Kidney epithelial cell (primary cell): Measurements from ENCODE around the gene CD4. TPM values are rescaled to one million over a fixed set of nuclear protein-coding genes. Genes with fewer than 3 reads are reported as not detected.

Source experiments
- DNase-seq: peaks from one replicate; pipeline ENCODE4 v3.0.0-alpha.2; 2010; ENCODE audit warnings: low read depth
- H3K27me3 ChIP-seq: 2 replicates; pipeline ENCODE4 v1.6.0; 2011; ENCODE audit warnings: low read length; ENCODE audit not compliant: control insufficient read depth, insufficient read depth
- H3K36me3 ChIP-seq: 2 replicates; pipeline ENCODE4 v1.5.1; 2011; ENCODE audit warnings: low read length; ENCODE audit not compliant: control insufficient read depth, insufficient read depth
- H3K4me3 ChIP-seq: 2 replicates; pipeline ENCODE4 v1.5.1; 2011; ENCODE audit warnings: low read depth, mild to moderate bottlenecking, control low read depth, low read length
- total RNA-seq: library from RNA; depleted of rRNA; stranded (reverse); fragments of >200 nt; gene quantifications from 2 replicates; pipeline ENCODE4 v1.2.3, GENCODE V29; 2015
- TF ChIP-seq, protein P1 (sequence below): IDR thresholded peaks from 2 replicates; pipeline ENCODE4 v1.5.1; 2011; ENCODE audit warnings: mild to moderate bottlenecking, moderate library complexity, low read length, control low read depth, inconsistent platforms; ENCODE audit not compliant: insufficient read depth, poor library complexity, severe bottlenecking

CD4 gene
- total RNA-seq, 1 donor from 2014 or later: 0.08 TPM

DNA sequence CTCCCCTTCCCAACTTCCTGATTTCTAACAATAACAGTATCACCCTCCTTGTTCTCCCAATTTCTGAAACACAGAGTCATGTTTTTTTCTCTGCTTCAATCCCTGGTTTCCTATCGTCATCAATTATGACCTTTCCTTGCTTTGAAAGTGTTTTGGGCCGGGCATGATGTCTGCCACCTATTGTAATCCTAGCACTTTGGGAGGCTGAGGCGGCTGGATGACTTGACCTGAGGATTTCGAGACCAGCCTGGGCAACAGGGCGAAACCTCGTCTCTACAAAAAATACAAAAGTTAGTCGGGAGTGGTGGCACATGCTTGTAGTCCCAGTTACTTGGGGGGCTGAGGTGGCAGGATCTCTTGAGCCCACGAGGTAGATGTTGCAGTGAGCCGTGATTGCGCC is 19.7 kb downstream of the CD4 start:
- H3K27me3 ChIP-seq: peaks cover 3% of the 10 kb centered on the region
- TF ChIP-seq, protein P1, sequence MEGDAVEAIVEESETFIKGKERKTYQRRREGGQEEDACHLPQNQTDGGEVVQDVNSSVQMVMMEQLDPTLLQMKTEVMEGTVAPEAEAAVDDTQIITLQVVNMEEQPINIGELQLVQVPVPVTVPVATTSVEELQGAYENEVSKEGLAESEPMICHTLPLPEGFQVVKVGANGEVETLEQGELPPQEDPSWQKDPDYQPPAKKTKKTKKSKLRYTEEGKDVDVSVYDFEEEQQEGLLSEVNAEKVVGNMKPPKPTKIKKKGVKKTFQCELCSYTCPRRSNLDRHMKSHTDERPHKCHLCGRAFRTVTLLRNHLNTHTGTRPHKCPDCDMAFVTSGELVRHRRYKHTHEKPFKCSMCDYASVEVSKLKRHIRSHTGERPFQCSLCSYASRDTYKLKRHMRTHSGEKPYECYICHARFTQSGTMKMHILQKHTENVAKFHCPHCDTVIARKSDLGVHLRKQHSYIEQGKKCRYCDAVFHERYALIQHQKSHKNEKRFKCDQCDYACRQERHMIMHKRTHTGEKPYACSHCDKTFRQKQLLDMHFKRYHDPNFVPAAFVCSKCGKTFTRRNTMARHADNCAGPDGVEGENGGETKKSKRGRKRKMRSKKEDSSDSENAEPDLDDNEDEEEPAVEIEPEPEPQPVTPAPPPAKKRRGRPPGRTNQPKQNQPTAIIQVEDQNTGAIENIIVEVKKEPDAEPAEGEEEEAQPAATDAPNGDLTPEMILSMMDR: no peak
- no peaks in the 10 kb centered on the region for H3K36me3 ChIP-seq
- no peak overlapping the region for H3K4me3 ChIP-seq
- DNase-seq: no peak

- DNase-seq: no peak
- TF ChIP-seq, protein P1: no peak
- H3K36me3 ChIP-seq: no peaks in the 10 kb centered on the region
Measured at GRCh38 chr12:6810758-6811157, 21.4 kb downstream of the CD4 start.

GRCh38 chr12:6813363-6813762 is 24.0 kb downstream of the CD4 start:
- no peak overlapping the region for H3K4me3 ChIP-seq
- H3K36me3 ChIP-seq: no peaks in the 10 kb centered on the region
- TF ChIP-seq, protein P1: no peak
- H3K27me3 ChIP-seq: peaks cover 9% of the 10 kb centered on the region
- DNase-seq: no peak

More at GRCh38 chr12:6810758-6811157, 21.4 kb downstream of the CD4 start:
- H3K27me3 ChIP-seq: peaks cover 9% of the 10 kb centered on the region
- no peak overlapping the region for H3K4me3 ChIP-seq

DNA sequence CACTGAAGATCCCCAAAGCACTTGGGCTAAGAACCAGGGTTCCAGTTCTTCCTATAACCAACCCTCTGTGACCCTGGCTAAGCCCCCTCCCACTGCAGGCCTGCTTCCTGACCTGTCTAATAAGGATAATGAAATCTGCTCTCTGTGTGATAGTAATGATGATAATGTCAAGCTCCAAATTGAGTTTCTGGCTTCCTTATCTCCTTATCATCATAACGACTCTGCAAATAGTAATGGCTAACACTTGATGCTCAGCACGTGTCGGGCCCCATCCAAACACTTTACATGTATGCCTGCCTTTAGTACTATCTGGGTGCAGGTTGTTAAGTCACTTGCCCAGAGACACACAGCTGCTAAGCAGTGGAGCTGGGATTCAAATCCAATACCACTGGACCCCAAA is 27.3 kb downstream of the CD4 start:
- no peak for DNase-seq
- Histone ChIP-seq H3K4me3 (no peak overlapping the region), H3K27me3 (peaks cover 9% of the 10 kb centered on the region), H3K36me3 (no peaks in the 10 kb centered on the region)
- TF ChIP-seq, protein P1: no peak

DNA sequence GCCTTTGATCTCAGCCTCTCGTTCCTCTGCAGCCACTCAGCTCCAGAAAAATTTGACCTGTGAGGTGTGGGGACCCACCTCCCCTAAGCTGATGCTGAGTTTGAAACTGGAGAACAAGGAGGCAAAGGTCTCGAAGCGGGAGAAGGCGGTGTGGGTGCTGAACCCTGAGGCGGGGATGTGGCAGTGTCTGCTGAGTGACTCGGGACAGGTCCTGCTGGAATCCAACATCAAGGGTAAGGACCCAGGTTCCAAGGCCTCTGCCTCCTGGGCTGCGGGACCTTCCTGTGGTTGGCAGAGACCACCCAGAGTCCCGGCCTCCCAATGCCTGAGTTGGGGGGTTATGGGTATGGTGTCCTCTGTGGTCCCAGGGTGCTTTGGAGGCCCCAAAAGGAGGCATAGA is 27.8 kb downstream of the CD4 start:
- no peaks in the 10 kb centered on the region for H3K36me3 ChIP-seq
- TF ChIP-seq, protein P1: no peak
- DNase-seq: no peak
- no peak overlapping the region for H3K4me3 ChIP-seq
- H3K27me3 ChIP-seq: peaks cover 14% of the 10 kb centered on the region

GRCh38 chr12:6817662-6818157 is 28.4 kb downstream of the CD4 start:
- H3K27me3 ChIP-seq: peaks cover 20% of the 10 kb centered on the region
- no peak for DNase-seq

More at GRCh38 chr12:6817662-6818157, 28.4 kb downstream of the CD4 start:
- TF ChIP-seq, protein P1: no peak
- no peak overlapping the region for H3K4me3 ChIP-seq
- H3K36me3 ChIP-seq: no peaks in the 10 kb centered on the region
